Neural cell (in vitro differentiated cells): ENCODE results near the gene KATNAL2.

ENCODE experiments used
- CTCF ChIP-seq: fragments of 450-650 bp; IDR thresholded peaks from 2 replicates; pipeline ENCODE4 v1.5.1; 2014; ENCODE audit warnings: antibody characterized with exemption, mild to moderate bottlenecking, moderate library complexity; ENCODE audit not compliant: poor library complexity, severe bottlenecking
- EP300 ChIP-seq: fragments of 450-650 bp; conservative IDR thresholded peaks from 2 replicates; pipeline ENCODE4 v1.6.1; 2014; ENCODE audit warnings: antibody characterized with exemption, mild to moderate bottlenecking, moderate library complexity; ENCODE audit not compliant: poor library complexity, severe bottlenecking
- EZH2 ChIP-seq: fragments of 200-600, 300-800 bp; shearing (Covaris generic), sonication (generic); IDR thresholded peaks from 2 replicates; pipeline ENCODE4 v1.6.1; 2014; ENCODE audit warnings: antibody characterized with exemption, low read length, borderline replicate concordance, mild to moderate bottlenecking; ENCODE audit not compliant: insufficient read depth, poor library complexity, severe bottlenecking
- POLR2AphosphoS5 ChIP-seq: IDR thresholded peaks from 2 replicates; pipeline ENCODE4 v1.6.1; 2012
- RAD21 ChIP-seq: fragments of 450-650 bp; conservative IDR thresholded peaks from 2 replicates; pipeline ENCODE4 v1.6.1; 2014; ENCODE audit warnings: antibody characterized with exemption, mild to moderate bottlenecking, moderate library complexity
- REST ChIP-seq: IDR thresholded peaks from 2 replicates; pipeline ENCODE4 v1.6.1; 2012; ENCODE audit warnings: borderline replicate concordance
- TAF1 ChIP-seq: IDR thresholded peaks from 2 replicates; pipeline ENCODE4 v1.6.1; 2012; ENCODE audit warnings: low read depth

GRCh38 chr18:46886893-46887292 is 30.5 kb upstream of the KATNAL2 start:
- no peak for TF ChIP-seq CTCF
- TF ChIP-seq RAD21 = no peak
- no peak for TF ChIP-seq REST
- no peak for TF ChIP-seq EZH2
- TF ChIP-seq POLR2AphosphoS5 = no peak
- TF ChIP-seq EP300 = no peak
- no peak for TF ChIP-seq TAF1
